A549 (cell line): ENCODE measurements around the gene SPINK4. TPM values are rescaled to one million over a fixed set of nuclear protein-coding genes. Genes with fewer than 3 reads are reported as not detected.
A peak's percentile ranks its signal among the peaks of the same experiment; 100 is the strongest.

Experiments
- ATAC-seq, 2 experiments: fragments of 200-7000 bp in 1 of 2; fragments of >200 bp in 1 of 2; cut with Nextera tagmentation in 1 of 2; cut with Tn5 transposase in 1 of 2; 3 replicates each; pipeline versions ENCODE4 v1.8.0 to v1.9.1; 2018 to 2020; ENCODE audit warnings: mild to moderate bottlenecking in 1 of 2, moderate library complexity in 1 of 2
- CTCF ChIA-PET: fragments of 300-600 bp; sonication (Branson Sonifier 250); formaldehyde crosslinking; extraction: SDS; loops from one replicate; lab custom pipeline; 2021; ENCODE audit warnings: antibody characterized with exemption, inconsistent platforms; lab: Yijun Ruan, JAX
- POLR2A ChIA-PET: fragments of 350-600 bp; formaldehyde crosslinking; extraction: SDS; loops from one replicate; lab custom pipeline; 2021; ENCODE audit warnings: antibody characterized with exemption, inconsistent platforms; lab: Yijun Ruan, JAX
- DNase-seq, 2 experiments: peaks; one replicate each; pipeline versions ENCODE4 v3.0.0 to v3.0.0-alpha.2; 2011 to 2016; ENCODE audit warnings: low read depth in 1 of 2, low spot score in 1 of 2
- FAIRE-seq: peaks from 2 replicates; lab custom pipeline; 2011; peaks lifted over from hg19 to GRCh38; lab: Jason Lieb, UNC
- H3K27ac ChIP-seq, 2 experiments: fragments of >200 bp; sonication (Bioruptor Twin); formaldehyde crosslinking; 3 replicates each; pipeline ENCODE4 v1.5.1; 2016 to 2017
- H3K4me1 ChIP-seq: fragments of >200 bp; sonication (Bioruptor Twin); formaldehyde crosslinking; 3 replicates; pipeline ENCODE4 v1.6.1; 2016
- H3K4me2 ChIP-seq: fragments of >200 bp; sonication (Bioruptor Twin); formaldehyde crosslinking; 3 replicates; pipeline ENCODE4 v1.6.1; 2016
- H3K4me3 ChIP-seq: fragments of >200 bp; sonication (Bioruptor Twin); formaldehyde crosslinking; 3 replicates; pipeline ENCODE4 v1.5.1; 2016
- H3K9me3 ChIP-seq: fragments of >200 bp; sonication (Bioruptor Twin); formaldehyde crosslinking; 3 replicates; pipeline ENCODE4 v1.6.1; 2016
- CBX2 ChIP-seq: fragments of 200-600 bp; sonication (generic); IDR thresholded peaks from 2 replicates; pipeline ENCODE4 v1.6.1; 2016; ENCODE audit warnings: low read depth, mild to moderate bottlenecking, borderline replicate concordance
- CBX8 ChIP-seq: fragments of 200-600 bp; sonication (generic); IDR thresholded peaks from 2 replicates; pipeline ENCODE4 v1.6.1; 2016
- CEBPB ChIP-seq, 2 experiments: fragments of >200 bp in 1 of 2; sonication (Bioruptor Twin) in 1 of 2; formaldehyde crosslinking in 1 of 2; IDR thresholded peaks; 2 replicates each; pipeline ENCODE4 v1.6.1; 2012 to 2016
- CHD2 ChIP-seq: fragments of 150-350 bp; IDR thresholded peaks from 2 replicates; pipeline ENCODE4 v1.6.1; 2014; ENCODE audit warnings: low read length; ENCODE audit not compliant: partially characterized antibody
- CHD4 ChIP-seq: fragments of 200-600 bp; sonication (generic); IDR thresholded peaks from 2 replicates; pipeline ENCODE4 v1.6.1; 2016; ENCODE audit warnings: antibody characterized with exemption, mild to moderate bottlenecking, borderline replicate concordance
- EHMT2 ChIP-seq: fragments of 200-600 bp; sonication (generic); IDR thresholded peaks from 2 replicates; pipeline ENCODE4 v1.6.1; 2016; ENCODE audit warnings: antibody characterized with exemption, low read depth, mild to moderate bottlenecking, moderate library complexity
- ESRRA ChIP-seq: fragments of 150-350 bp; IDR thresholded peaks from 2 replicates; pipeline ENCODE4 v1.6.1; 2014; ENCODE audit warnings: mild to moderate bottlenecking, low read length, borderline replicate concordance
- FOXS1 ChIP-seq: fragments of 250-450 bp; sonication (Bioruptor Pico); IDR thresholded peaks from 2 replicates; pipeline ENCODE4 v1.5.0; 2020; ENCODE audit warnings: mild to moderate bottlenecking, moderate library complexity
- GATA3 ChIP-seq: IDR thresholded peaks from 2 replicates; pipeline ENCODE4 v1.6.1; 2012; ENCODE audit warnings: borderline replicate concordance
- JUN ChIP-seq, 2 experiments: fragments of >200 bp; sonication (Bioruptor Twin); formaldehyde crosslinking; IDR thresholded peaks; 2 replicates in 1 of 2; 3 replicates in 1 of 2; pipeline ENCODE4 v1.6.1; 2016 to 2017
- KDM1A ChIP-seq: fragments of 200-600 bp; sonication (generic); IDR thresholded peaks from 2 replicates; pipeline ENCODE4 v1.6.1; 2016; ENCODE audit warnings: low read depth, mild to moderate bottlenecking
- NFE2L2 ChIP-seq: fragments of 150-350 bp; conservative IDR thresholded peaks from 2 replicates; pipeline ENCODE4 v1.6.1; 2014; ENCODE audit warnings: low read length
- PHF8 ChIP-seq: fragments of 200-600 bp; sonication (generic); IDR thresholded peaks from 2 replicates; pipeline ENCODE4 v1.6.1; 2016; ENCODE audit warnings: low read depth, mild to moderate bottlenecking, antibody characterized with exemption, moderate library complexity, borderline replicate concordance
- POLR2A ChIP-seq: IDR thresholded peaks from 2 replicates; pipeline ENCODE4 v1.6.1; 2012; ENCODE audit warnings: mild to moderate bottlenecking, low read length
- POLR2AphosphoS2 ChIP-seq: conservative IDR thresholded peaks from 2 replicates; pipeline ENCODE4 v1.6.1; 2012; ENCODE audit warnings: low read length, improper control_type of control experiment, inconsistent platforms
- SMC3 ChIP-seq: fragments of >200 bp; sonication (Bioruptor Twin); formaldehyde crosslinking; IDR thresholded peaks from 3 replicates; pipeline ENCODE4 v1.6.1; 2018; ENCODE audit warnings: inconsistent platforms
- SREBF2 ChIP-seq: fragments of 450-650 bp; IDR thresholded peaks from 2 replicates; pipeline ENCODE4 v1.6.1; 2014; ENCODE audit warnings: mild to moderate bottlenecking, moderate library complexity
- ZSCAN20 ChIP-seq: fragments of 250-450 bp; sonication (Bioruptor Pico); IDR thresholded peaks from 2 replicates; pipeline ENCODE4 v1.8.0; 2022; ENCODE audit warnings: mild to moderate bottlenecking, moderate library complexity
- WGBS: methylation state at CpG from one replicate; pipeline ENCODE4 v1.1.6; 2017; ENCODE audit errors: missing lambda C conversion rate; 5-methylcytosine and 5-hydroxymethylcytosine counted together
- polyA plus RNA-seq, 4 experiments: library from polyadenylated mRNA; depleted of rRNA in 3 of 4; stranded (reverse); fragments of >200 nt; fragmentation: RNase III in 1 of 4; extraction: RNeasy Plus Mini Kit Qiagen cat#74134 plus additional on column Dnase treatment in 1 of 4; gene quantifications; 2 replicates in 3 of 4; 3 replicates in 1 of 4; pipeline ENCODE4 v1.2.3, GENCODE V29; 2011 to 2017
- TF ChIP-seq, protein P1 (sequence below): fragments of 250-450 bp; sonication (Bioruptor Pico); IDR thresholded peaks from 2 replicates; pipeline ENCODE4 v1.5.0; 2021; ENCODE audit warnings: mild to moderate bottlenecking, moderate library complexity, borderline replicate concordance
- TF ChIP-seq, protein P2 (sequence below): fragments of 450-650 bp; IDR thresholded peaks from 2 replicates; pipeline ENCODE4 v1.6.1; 2014; ENCODE audit warnings: antibody characterized with exemption
- TF ChIP-seq, protein P3 (sequence below): fragments of >200 bp; sonication (Bioruptor Twin); formaldehyde crosslinking; IDR thresholded peaks from 2 replicates; pipeline ENCODE4 v1.6.1; 2016
- TF ChIP-seq, protein P4 (sequence below): IDR thresholded peaks from 2 replicates; pipeline ENCODE4 v1.6.1; 2012
- TF ChIP-seq, protein P5 (sequence below): fragments of >200 bp; sonication (Bioruptor Twin); formaldehyde crosslinking; IDR thresholded peaks from 3 replicates; pipeline ENCODE4 v1.5.1; 2016
- TF ChIP-seq, protein P6 (sequence below): IDR thresholded peaks from 2 replicates; pipeline ENCODE4 v1.6.1; 2012

SPINK4 gene
- polyA plus RNA-seq, 2 of the 4 experiments (the other 2 are of a cell fraction), result not detected

DNA sequence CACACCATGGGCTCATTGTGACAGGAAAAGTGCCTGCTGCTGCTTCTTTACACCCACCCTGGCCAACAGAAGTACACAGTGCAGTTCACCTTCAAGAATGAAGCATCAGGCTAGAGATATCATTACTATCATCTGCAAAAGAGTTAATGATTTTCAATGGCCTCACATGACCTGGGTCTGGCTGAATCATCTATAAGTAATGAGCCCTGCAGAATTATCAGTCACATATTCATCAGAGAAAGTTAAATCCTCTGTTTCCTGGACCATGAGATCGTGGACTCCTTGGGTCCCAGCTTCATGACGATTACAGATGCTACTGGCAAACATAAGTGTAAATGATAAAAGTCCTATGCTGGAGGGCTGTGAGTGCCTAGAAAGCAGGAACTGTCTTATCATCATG lies 16.3 kb downstream of the SPINK4 start (continued):
- TF ChIP-seq, protein P1, sequence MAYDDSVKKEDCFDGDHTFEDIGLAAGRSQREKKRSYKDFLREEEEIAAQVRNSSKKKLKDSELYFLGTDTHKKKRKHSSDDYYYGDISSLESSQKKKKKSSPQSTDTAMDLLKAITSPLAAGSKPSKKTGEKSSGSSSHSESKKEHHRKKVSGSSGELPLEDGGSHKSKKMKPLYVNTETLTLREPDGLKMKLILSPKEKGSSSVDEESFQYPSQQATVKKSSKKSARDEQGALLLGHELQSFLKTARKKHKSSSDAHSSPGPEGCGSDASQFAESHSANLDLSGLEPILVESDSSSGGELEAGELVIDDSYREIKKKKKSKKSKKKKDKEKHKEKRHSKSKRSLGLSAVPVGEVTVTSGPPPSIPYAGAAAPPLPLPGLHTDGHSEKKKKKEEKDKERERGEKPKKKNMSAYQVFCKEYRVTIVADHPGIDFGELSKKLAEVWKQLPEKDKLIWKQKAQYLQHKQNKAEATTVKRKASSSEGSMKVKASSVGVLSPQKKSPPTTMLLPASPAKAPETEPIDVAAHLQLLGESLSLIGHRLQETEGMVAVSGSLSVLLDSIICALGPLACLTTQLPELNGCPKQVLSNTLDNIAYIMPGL (CRISPR knock-in tag), result no peak
- TF ChIP-seq, all 56 proteins: peak for 0

DNA sequence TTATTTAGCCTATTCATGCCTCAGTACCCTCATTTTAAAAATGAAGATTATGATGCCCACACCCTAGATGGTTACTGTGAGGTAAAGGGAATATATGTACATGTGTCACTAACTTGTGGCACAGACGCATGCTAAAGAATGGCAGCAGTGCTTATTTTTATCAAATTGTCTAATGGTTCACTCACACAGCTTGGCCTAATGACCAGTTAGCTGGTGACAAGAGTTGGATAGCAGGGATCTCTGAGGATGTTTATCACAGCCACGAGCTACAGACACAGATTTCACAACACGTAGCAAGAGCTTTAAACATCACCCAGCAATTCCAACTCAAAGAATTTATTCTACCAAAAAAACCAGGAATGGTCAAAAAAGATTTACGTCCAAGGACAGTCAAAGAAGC lies 17.3 kb downstream of the SPINK4 start:
- no peak overlapping the region for H3K4me3 ChIP-seq
- TF ChIP-seq SREBF2, result no peak
- no peak for TF ChIP-seq JUN (IDR thresholded peaks at IDR 0.05)
- no peak for TF ChIP-seq KDM1A
- TF ChIP-seq, protein P2, sequence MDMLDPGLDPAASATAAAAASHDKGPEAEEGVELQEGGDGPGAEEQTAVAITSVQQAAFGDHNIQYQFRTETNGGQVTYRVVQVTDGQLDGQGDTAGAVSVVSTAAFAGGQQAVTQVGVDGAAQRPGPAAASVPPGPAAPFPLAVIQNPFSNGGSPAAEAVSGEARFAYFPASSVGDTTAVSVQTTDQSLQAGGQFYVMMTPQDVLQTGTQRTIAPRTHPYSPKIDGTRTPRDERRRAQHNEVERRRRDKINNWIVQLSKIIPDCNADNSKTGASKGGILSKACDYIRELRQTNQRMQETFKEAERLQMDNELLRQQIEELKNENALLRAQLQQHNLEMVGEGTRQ, result no peak

DNA sequence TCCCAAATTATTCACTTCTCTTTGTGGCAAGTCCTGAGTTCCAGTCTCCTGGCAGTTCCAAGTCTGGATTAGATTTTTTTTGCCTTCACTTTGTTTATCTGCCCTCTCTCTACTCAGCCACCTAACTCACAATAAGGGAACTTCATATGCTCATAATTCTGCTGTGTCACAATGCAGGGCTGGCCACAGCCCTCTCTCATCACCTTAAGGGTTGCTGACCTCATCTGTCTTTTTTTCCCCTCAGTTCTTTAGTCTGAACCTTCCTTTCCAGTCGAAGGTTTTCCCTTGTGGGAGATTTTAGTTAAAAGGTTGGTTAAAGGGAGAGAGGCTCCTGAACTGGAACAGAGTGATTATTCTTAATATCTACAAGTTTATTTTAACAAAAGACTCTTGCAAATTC lies 20.4 kb downstream of the SPINK4 start:
- POLR2A ChIA-PET, result no interaction called here
- ATAC-seq, result no peak

More for the DNA sequence above, 17.3 kb downstream of the SPINK4 start:
- 84% methylated on average over 4 of the region's 4 CpGs for WGBS
- FAIRE-seq (no peak), ATAC-seq (no peak), DNase-seq (no peak)
- CTCF ChIA-PET, result interaction anchor here (1.8 to 2.7 kb wide), 2 partner anchors 9 to 31 kb away, joined by 6 to 10 read pairs; no protein-coding TSS in a partner anchor
- no peak overlapping the region for H3K4me2 ChIP-seq
- POLR2A ChIA-PET, result no interaction called here
- H3K27ac ChIP-seq, result no peak overlapping the region
- peaks cover 45% of the 10 kb centered on the region for H3K4me1 ChIP-seq
- H3K9me3 ChIP-seq, result no peaks in the 10 kb centered on the region

DNA sequence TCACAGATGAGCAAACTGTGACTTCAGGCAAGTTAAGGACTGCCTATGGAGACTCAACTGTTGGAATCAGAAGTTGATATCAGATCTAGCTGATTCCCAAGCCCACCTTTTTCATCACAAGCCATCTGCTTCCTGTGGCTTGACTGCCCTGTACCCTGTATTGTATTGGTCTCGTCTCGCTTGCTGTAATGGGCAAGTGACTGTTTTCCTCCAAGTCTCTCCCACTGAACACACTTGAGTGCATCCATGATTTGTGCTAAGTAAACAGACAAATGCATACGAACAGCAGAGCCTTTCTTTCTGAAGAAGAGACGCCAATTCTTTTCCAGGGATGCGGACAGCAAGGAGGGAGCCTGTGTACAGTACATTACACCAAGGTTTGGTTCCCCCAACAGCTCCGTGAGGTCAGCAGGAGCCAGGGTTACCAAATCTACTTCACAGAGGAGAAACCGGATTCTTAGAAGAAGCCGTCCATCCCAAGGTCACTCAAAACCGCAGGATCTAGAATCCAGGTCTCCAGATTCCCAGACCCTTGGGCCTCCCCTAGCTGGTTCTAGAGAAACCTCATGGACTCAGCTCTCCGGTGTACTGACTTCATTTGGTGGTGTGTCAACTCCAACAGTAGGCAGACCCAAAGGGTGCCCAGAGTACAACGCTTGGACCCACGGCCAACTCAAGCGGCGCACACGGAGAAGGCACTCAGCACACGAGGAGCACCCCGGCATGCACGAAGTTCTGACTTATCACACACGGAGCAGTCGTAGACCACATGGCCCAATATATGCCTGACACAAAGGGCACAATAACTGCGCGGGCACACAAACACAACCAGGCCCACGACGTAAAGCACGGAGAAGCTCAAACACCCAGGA lies 23.4 kb downstream of the SPINK4 start:
- 3% methylated on average over 23 of the region's 25 CpGs for WGBS
- peak; percentile 15 to 24; a peak in 5 of 6 replicates for ATAC-seq

More for the DNA sequence above, 20.4 kb downstream of the SPINK4 start:
- peaks cover 52% of the 10 kb centered on the region for H3K4me1 ChIP-seq
- CTCF ChIA-PET, result no interaction called here
- H3K9me3 ChIP-seq, result no peaks in the 10 kb centered on the region
- H3K27ac ChIP-seq, result no peak overlapping the region
- DNase-seq (no peak), FAIRE-seq (no peak)
- TF ChIP-seq CHD4 (no peak), POLR2AphosphoS2 (no peak), CEBPB (IDR thresholded peaks at IDR 0.05) (no peak), ESRRA (no peak), CBX2 (no peak), POLR2A (no peak), SMC3 (no peak), FOXS1 (CRISPR knock-in tag) (no peak), GATA3 (no peak), CHD2 (no peak), PHF8 (no peak), JUN (IDR thresholded peaks at IDR 0.05) (no peak), CBX8 (no peak), NFE2L2 (no peak)
- TF ChIP-seq, protein P3, sequence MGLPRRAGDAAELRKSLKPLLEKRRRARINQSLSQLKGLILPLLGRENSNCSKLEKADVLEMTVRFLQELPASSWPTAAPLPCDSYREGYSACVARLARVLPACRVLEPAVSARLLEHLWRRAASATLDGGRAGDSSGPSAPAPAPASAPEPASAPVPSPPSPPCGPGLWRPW, result no peak
- TF ChIP-seq, protein P4, sequence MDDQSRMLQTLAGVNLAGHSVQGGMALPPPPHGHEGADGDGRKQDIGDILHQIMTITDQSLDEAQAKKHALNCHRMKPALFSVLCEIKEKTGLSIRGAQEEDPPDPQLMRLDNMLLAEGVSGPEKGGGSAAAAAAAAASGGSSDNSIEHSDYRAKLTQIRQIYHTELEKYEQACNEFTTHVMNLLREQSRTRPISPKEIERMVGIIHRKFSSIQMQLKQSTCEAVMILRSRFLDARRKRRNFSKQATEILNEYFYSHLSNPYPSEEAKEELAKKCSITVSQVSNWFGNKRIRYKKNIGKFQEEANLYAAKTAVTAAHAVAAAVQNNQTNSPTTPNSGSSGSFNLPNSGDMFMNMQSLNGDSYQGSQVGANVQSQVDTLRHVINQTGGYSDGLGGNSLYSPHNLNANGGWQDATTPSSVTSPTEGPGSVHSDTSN, result no peak
- no peak overlapping the region for H3K4me3 ChIP-seq
- WGBS, result 76% methylated on average over 1 of the region's 1 CpG
- H3K4me2 ChIP-seq, result no peak overlapping the region

More for the DNA sequence above, 23.4 kb downstream of the SPINK4 start:
- peaks cover 40% of the 10 kb centered on the region for H3K4me1 ChIP-seq
- H3K4me3 ChIP-seq, result peak overlapping the region; percentile 90
- TF ChIP-seq, protein P5, sequence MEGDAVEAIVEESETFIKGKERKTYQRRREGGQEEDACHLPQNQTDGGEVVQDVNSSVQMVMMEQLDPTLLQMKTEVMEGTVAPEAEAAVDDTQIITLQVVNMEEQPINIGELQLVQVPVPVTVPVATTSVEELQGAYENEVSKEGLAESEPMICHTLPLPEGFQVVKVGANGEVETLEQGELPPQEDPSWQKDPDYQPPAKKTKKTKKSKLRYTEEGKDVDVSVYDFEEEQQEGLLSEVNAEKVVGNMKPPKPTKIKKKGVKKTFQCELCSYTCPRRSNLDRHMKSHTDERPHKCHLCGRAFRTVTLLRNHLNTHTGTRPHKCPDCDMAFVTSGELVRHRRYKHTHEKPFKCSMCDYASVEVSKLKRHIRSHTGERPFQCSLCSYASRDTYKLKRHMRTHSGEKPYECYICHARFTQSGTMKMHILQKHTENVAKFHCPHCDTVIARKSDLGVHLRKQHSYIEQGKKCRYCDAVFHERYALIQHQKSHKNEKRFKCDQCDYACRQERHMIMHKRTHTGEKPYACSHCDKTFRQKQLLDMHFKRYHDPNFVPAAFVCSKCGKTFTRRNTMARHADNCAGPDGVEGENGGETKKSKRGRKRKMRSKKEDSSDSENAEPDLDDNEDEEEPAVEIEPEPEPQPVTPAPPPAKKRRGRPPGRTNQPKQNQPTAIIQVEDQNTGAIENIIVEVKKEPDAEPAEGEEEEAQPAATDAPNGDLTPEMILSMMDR, result no peak
- no peak for TF ChIP-seq KDM1A
- TF ChIP-seq EHMT2, result no peak
- TF ChIP-seq ZSCAN20 (CRISPR knock-in tag), result no peak
- TF ChIP-seq, protein P6, sequence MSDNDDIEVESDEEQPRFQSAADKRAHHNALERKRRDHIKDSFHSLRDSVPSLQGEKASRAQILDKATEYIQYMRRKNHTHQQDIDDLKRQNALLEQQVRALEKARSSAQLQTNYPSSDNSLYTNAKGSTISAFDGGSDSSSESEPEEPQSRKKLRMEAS, result peak; percentile 82
- peak; percentile 39 for FAIRE-seq
- H3K4me2 ChIP-seq, result peak overlapping the region; percentile 95
- ChIA-PET CTCF (interaction anchor here (0.6 to 3.6 kb wide), 9 partner anchors 10 to 152 kb away, joined by 3 to 16 read pairs (median 5); no protein-coding TSS in a partner anchor), POLR2A (interaction anchor here (0.8 to 1.5 kb wide), 2 partner anchors 29 to 239 kb away, joined by 3 to 11 read pairs; partner anchors contain the start of gene DNAJA1)
- no peak for DNase-seq
- H3K27ac ChIP-seq, result peak overlapping the region; percentile 94 to 96
- H3K9me3 ChIP-seq, result no peaks in the 10 kb centered on the region
